Psoas muscle (tissue), 8 donors: Measurements from ENCODE around the gene AFDN. TPM values are rescaled to one million over a fixed set of nuclear protein-coding genes. Genes with fewer than 3 reads are reported as not detected.

Experiments
- ATAC-seq, 4 donors: fragments of 200-7000 bp; cut with Tn5 transposase; one replicate each; pipeline ENCODE4 v1.9.1; 2020; ENCODE audit warnings: moderate library complexity in 3 of 4, mild to moderate bottlenecking in 2 of 4
- DNase-seq, 2 donors: peaks; one replicate each; pipeline ENCODE4 v3.0.0-alpha.2; 2020
- H3K27ac ChIP-seq: fragments of 200-600 bp; one replicate; pipeline ENCODE4 v1.8.0; 2022
- H3K27me3 ChIP-seq, 3 donors: fragments of 200-600 bp in 1 of 3; one replicate each; pipeline versions ENCODE4 v1.6.1 to v1.8.0; 2013 to 2022; ENCODE audit warnings: low read length in 2 of 3, mild to moderate bottlenecking in 2 of 3, moderate library complexity in 1 of 3; ENCODE audit not compliant: insufficient read depth in 3 of 3
- H3K36me3 ChIP-seq, 2 donors: fragments of 200-600 bp in 1 of 2; one replicate each; pipeline versions ENCODE4 v1.6.1 to v1.8.0; 2013 to 2022; ENCODE audit warnings: low read depth in 1 of 2, mild to moderate bottlenecking in 1 of 2, moderate library complexity in 1 of 2; ENCODE audit not compliant: insufficient read depth in 1 of 2
- H3K4me1 ChIP-seq: fragments of 200-600 bp; one replicate; pipeline ENCODE4 v1.8.0; 2022
- H3K4me3 ChIP-seq: fragments of 200-600 bp; one replicate; pipeline ENCODE4 v1.8.0; 2022; ENCODE audit warnings: mild to moderate bottlenecking
- H3K9me3 ChIP-seq: fragments of 200-600 bp; one replicate; pipeline ENCODE4 v1.8.0; 2022
- CTCF ChIP-seq: fragments of 200-600 bp; IDR thresholded peaks from one replicate; pipeline ENCODE4 v1.8.0; 2022; ENCODE audit warnings: antibody characterized with exemption
- WGBS, 3 donors: extraction: QIAGEN DNeasy Blood & Tissue Kit; methylation state at CpG; one replicate each; pipeline versions ENCODE4 v1.1.6 to v1.1.7; 2013; 5-methylcytosine and 5-hydroxymethylcytosine counted together
- intact Hi-C, 2 donors: fragments of 100-400 bp; cut with DNase I; formaldehyde crosslinking; loops; one replicate each; pipeline versions ENCODE4 v1.11.0 to v1.14.2; 2022
- polyA plus RNA-seq, 3 donors: library from polyadenylated mRNA; stranded (reverse); fragments of 200-250 nt; gene quantifications; one replicate each; pipeline ENCODE4 v1.2.3, GENCODE V29; 2013
- total RNA-seq, 4 donors: library from RNA; stranded (reverse); fragmentation: NEBNext Ultra II Directional in 2 of 4; extraction: Animal tissue kit (Norgen Biotek cat#: 25700) in 2 of 4; gene quantifications; one replicate each; pipeline versions ENCODE4 v1.2.1 to v1.2.4, GENCODE V29; 2021 to 2023
- donor health status: healthy with polysubstance abuse.
- donor health status: DM: no; HTN: no; CAD: no; lungs with moderate emphysema.
- donor health status: Bipolar disorder and iron deficiency.
- donor health status: healthy.
- donor health status: DM: yes; HTN: yes; CAD: no.
- donor health status: DM: no; HTN: no; CAD: no.
- donor health status: DM: no; HTN: no; CAD: no.
- donor health status: DM: yes; HTN: yes; CAD: no.

Gene AFDN
- total and polyA plus RNA-seq, 7 donors = 12.2 to 35.6 (median 32.9) TPM

GRCh38 chr6:167980911-167981580, 154.3 kb downstream of the AFDN start:
- no peak for TF ChIP-seq CTCF
- Histone ChIP-seq H3K27me3 (peaks cover 0 to 2% (median 0%) of the 10 kb centered on the region in 3 donors), H3K36me3 (no peaks in the 10 kb centered on the region), H3K4me3 (no peak overlapping the region), H3K4me1 (no peaks in the 10 kb centered on the region), H3K27ac (no peak overlapping the region), H3K9me3 (no peaks in the 10 kb centered on the region)
- DNase-seq (no peak), ATAC-seq (no peak)
- intact Hi-C loops = no loop called here
- 74 to 78% (median 76%) methylated on average over 3 of the region's 3 CpGs for WGBS, 3 donors

GRCh38 chr6:167981916-167982462, 155.3 kb downstream of the AFDN start:
- H3K9me3 ChIP-seq = no peaks in the 10 kb centered on the region
- H3K4me1 ChIP-seq = no peaks in the 10 kb centered on the region
- TF ChIP-seq CTCF = no peak
- 74 to 82% (median 76%) methylated on average over 7 of the region's 7 CpGs for WGBS, 3 donors
- H3K4me3 ChIP-seq = no peak overlapping the region
- ATAC-seq (no peak), DNase-seq (no peak)
- no peak overlapping the region for H3K27ac ChIP-seq
- H3K36me3 ChIP-seq = no peaks in the 10 kb centered on the region
- intact Hi-C loops = no loop called here
- peaks cover 0 to 2% (median 0%) of the 10 kb centered on the region in 3 donors for H3K27me3 ChIP-seq

- DNase-seq (no peak), ATAC-seq (no peak)
- H3K4me1 ChIP-seq = no peaks in the 10 kb centered on the region
- H3K27ac ChIP-seq = no peak overlapping the region
- intact Hi-C loops = no loop called here
- H3K27me3 ChIP-seq = peaks cover 0 to 2% (median 0%) of the 10 kb centered on the region in 3 donors
- 85 to 91% (median 89%) methylated on average over 11 of the region's 11 CpGs for WGBS, 3 donors
- H3K4me3 ChIP-seq = no peak overlapping the region
- H3K36me3 ChIP-seq = no peaks in the 10 kb centered on the region
- no peak for TF ChIP-seq CTCF
- H3K9me3 ChIP-seq = no peaks in the 10 kb centered on the region
These were observed 157.5 kb downstream of the AFDN start for GRCh38 chr6:167984144-167984719.

- Histone ChIP-seq H3K4me3 (no peak overlapping the region), H3K27me3 (peaks cover 0 to 2% (median 0%) of the 10 kb centered on the region in 3 donors), H3K36me3 (no peaks in the 10 kb centered on the region), H3K9me3 (no peaks in the 10 kb centered on the region), H3K27ac (no peak overlapping the region), H3K4me1 (no peaks in the 10 kb centered on the region)
- DNase-seq (no peak), ATAC-seq (no peak)
- intact Hi-C loops = no loop called here
- 87 to 94% (median 87%) methylated on average over 13 of the region's 13 CpGs for WGBS, 3 donors
- TF ChIP-seq CTCF = no peak
These were observed 158.3 kb downstream of the AFDN start for GRCh38 chr6:167984876-167985604.
